ENCODE results near the gene OR5I1.
A peak's percentile ranks its signal among the peaks of the same experiment; 100 is the strongest.
"Not testable (repeated sequence)": the region's sequence is repeated elsewhere in the genome, so short reads cannot be mapped to it uniquely, and the experiment has no call there.

The OR5I1 gene

GRCh38 chr11:55902308-55902707 lies 33.9 kb downstream of the OR5I1 start:
- no peaks in the 10 kb centered on the region for H3K4me1 ChIP-seq

GRCh38 chr11:55895216-55895615 lies 41.0 kb downstream of the OR5I1 start:
- Histone ChIP-seq H4K20me1 (no peaks in the 10 kb centered on the region), H3K9me3 (replicated peaks in 1 of 11) (no peaks in the 10 kb centered on the region), H3K9ac (no peak overlapping the region), H3K36me3 (no peaks in the 10 kb centered on the region), H3K4me3 (no peak overlapping the region), H3K27ac (no peak overlapping the region), H3K27me3 (no peaks in the 10 kb centered on the region), H3K4me1 (no peaks in the 10 kb centered on the region), H3K4me2 (no peak overlapping the region)
- no peak for TF ChIP-seq Cebpa-rat (IDR thresholded peaks at IDR 0.05)

More at GRCh38 chr11:55902308-55902707, 33.9 kb downstream of the OR5I1 start:
- H3K9ac ChIP-seq: no peak overlapping the region
- no peaks in the 10 kb centered on the region for H4K20me1 ChIP-seq
- H3K27me3 ChIP-seq: no peaks in the 10 kb centered on the region
- H3K27ac ChIP-seq: no peak overlapping the region
- no peak overlapping the region for H3K4me2 ChIP-seq
- H3K4me3 ChIP-seq: no peak overlapping the region
- no peaks in the 10 kb centered on the region for H3K36me3 ChIP-seq
- TF ChIP-seq Cebpa-rat (IDR thresholded peaks at IDR 0.05): no peak
- no peaks in the 10 kb centered on the region for H3K9me3 ChIP-seq (replicated peaks in 1 of 11)

- H3K36me3 ChIP-seq; H3K27me3 ChIP-seq; H3K9ac ChIP-seq; H3K9me3 ChIP-seq (replicated peaks in 1 of 11); H4K20me1 ChIP-seq; H3K27ac ChIP-seq; H3K4me1 ChIP-seq; H3K4me3 ChIP-seq: not testable (repeated sequence)
- peak overlapping the region in 8 of 11 experiments; percentile 1 to 50 (median 18); a peak in 8 of 22 replicates for H3K4me2 ChIP-seq
Observed at GRCh38 chr11:55885481-55885880, 50.7 kb downstream of the OR5I1 start.

Measured in BLaER1 treated with 17β-estradiol and CSF1 and Interleukin-3, amounts not matched to agents 10 nM and 100 nM (cell line).